HT-29 (cell line): ENCODE measurements around the gene CYP2D6. TPM values are rescaled to one million over a fixed set of nuclear protein-coding genes. Genes with fewer than 3 reads are reported as not detected.
"Not testable (repeated sequence)": the region's sequence is repeated elsewhere in the genome, so short reads cannot be mapped to it uniquely, and the experiment has no call there.

Experiments used
- DNase-seq: peaks from one replicate; pipeline ENCODE4 v3.0.0-alpha.2; 2015; ENCODE audit warnings: low spot score
- total RNA-seq: library from RNA; depleted of rRNA; stranded (reverse); fragments of >200 nt; shearing (Covaris generic); gene quantifications from 2 replicates; pipeline ENCODE4 v1.2.3, GENCODE V29; 2014

The CYP2D6 gene
- total RNA-seq, 1 experiment from 2014 or later = 2.6 TPM

- no peak for DNase-seq
Measured at GRCh38 chr22:42134100-42135020, 3.8 kb upstream of the CYP2D6 start.

- DNase-seq = no peak
Measured at GRCh38 chr22:42132457-42132856, 1.8 kb upstream of the CYP2D6 start.

GRCh38 chr22:42131562-42131961 lies 952 bp upstream of the CYP2D6 start:
- no peak for DNase-seq

GRCh38 chr22:42130182-42130581 lies 428 bp downstream of the CYP2D6 start:
- DNase-seq = not testable (repeated sequence)

- DNase-seq = peak; percentile 55
Measured at GRCh38 chr22:42128776-42129694, 1.6 kb downstream of the CYP2D6 start.

GRCh38 chr22:42128007-42128406 lies 2.6 kb downstream of the CYP2D6 start:
- DNase-seq = not testable (repeated sequence)

- DNase-seq = no peak
Measured at GRCh38 chr22:42127606-42128005, 3.0 kb downstream of the CYP2D6 start.

GRCh38 chr22:42123529-42123928 lies 7.1 kb downstream of the CYP2D6 start:
- DNase-seq = not testable (repeated sequence)

GRCh38 chr22:42120231-42121021 lies 10.2 kb downstream of the CYP2D6 start:
- not testable (repeated sequence) for DNase-seq

- no peak for DNase-seq
Measured at GRCh38 chr22:42116848-42117424, 13.7 kb downstream of the CYP2D6 start.

- not testable (repeated sequence) for DNase-seq
Measured at GRCh38 chr22:42115420-42115830, 15.2 kb downstream of the CYP2D6 start.

GRCh38 chr22:42114721-42115120 lies 15.9 kb downstream of the CYP2D6 start:
- peak; percentile 35 for DNase-seq

- not testable (repeated sequence) for DNase-seq
Measured at GRCh38 chr22:42112793-42113192, 17.8 kb downstream of the CYP2D6 start.

GRCh38 chr22:42111798-42112197 lies 18.8 kb downstream of the CYP2D6 start:
- no peak for DNase-seq

GRCh38 chr22:42108848-42109247 lies 21.8 kb downstream of the CYP2D6 start:
- no peak for DNase-seq

- DNase-seq = not testable (repeated sequence)
Measured at GRCh38 chr22:42104332-42104860, 26.2 kb downstream of the CYP2D6 start.

GRCh38 chr22:42101199-42101598 lies 29.4 kb downstream of the CYP2D6 start:
- DNase-seq = no peak

- DNase-seq = no peak
Measured at GRCh38 chr22:42091455-42091782, 39.2 kb downstream of the CYP2D6 start.

GRCh38 chr22:42090596-42091454 lies 39.8 kb downstream of the CYP2D6 start, which contains the start of gene NDUFA6:
Gene NDUFA6 (minus strand): TSS chr22:42090772. CDS start chr22:42090744, 28 bp downstream.
- DNase-seq = peak; percentile 97

GRCh38 chr22:42086051-42086450 lies 44.6 kb downstream of the CYP2D6 start:
- no peak for DNase-seq
